ENCODE data around the gene REV1. TPM values are rescaled to one million over a fixed set of nuclear protein-coding genes. Genes with fewer than 3 reads are reported as not detected.

Gene REV1
- total and polyA plus RNA-seq, 2 donors (not counting 3 experiments of a cell fraction or from before 2014, with no cell fraction given) = 16.6 to 50.3 TPM

- no peaks in the 10 kb centered on the region for H3K79me2 ChIP-seq (ENCODE audit: control insufficient read depth, insufficient read depth, low read length)
- dilution Hi-C loops (cut with MboI; ENCODE audit: extremely low pct_ligation_motif_present, low sequenced_read_pairs) (no loop called here), intact Hi-C loops (cut with micrococcal nuclease) (no loop called here)
- BruUV-seq (replicated peaks) = no TSS peak
- H3K9ac ChIP-seq (replicated peaks; ENCODE audit: extremely low read depth, insufficient read depth, low read length) = no peak overlapping the region
- no peak overlapping the region for H3K4me3 ChIP-seq (replicated peaks in 1 of 3; ENCODE audit: insufficient read depth in 1 of 3, low read depth in 1 of 3, low read length in 3 of 3)
- DNase-seq (ENCODE audit: low read depth, low spot score) (no peak), FAIRE-seq (no peak)
- CTCF ChIA-PET = interaction anchor here (0.8 kb wide), 1 partner anchor 18 kb away, joined by 3 read pairs; no protein-coding TSS in a partner anchor
- no peaks in the 10 kb centered on the region for H3K4me1 ChIP-seq (ENCODE audit: control insufficient read depth, extremely low read depth, insufficient read depth, low read length)
- no peaks in the 10 kb centered on the region for H3K9me1 ChIP-seq (replicated peaks; ENCODE audit: control insufficient read depth, extremely low read depth, insufficient read depth, low read length)
- H3K9me3 ChIP-seq (replicated peaks; ENCODE audit: control insufficient read depth, insufficient read depth, low read length) = no peaks in the 10 kb centered on the region
- H3K4me2 ChIP-seq (ENCODE audit: insufficient read depth, low read length) = no peak overlapping the region
- H3K27me3 ChIP-seq (ENCODE audit: control insufficient read depth in 2 of 2, insufficient read depth in 2 of 2, low read length in 2 of 2) = no peaks in the 10 kb centered on the region
- H4K20me1 ChIP-seq (replicated peaks; ENCODE audit: control insufficient read depth, extremely low read depth, insufficient read depth, low read length) = no peaks in the 10 kb centered on the region
- POLR2A ChIA-PET = no interaction called here
- no peaks in the 10 kb centered on the region for H3K36me3 ChIP-seq (ENCODE audit: control insufficient read depth in 2 of 2, extremely low read depth in 1 of 2, insufficient read depth in 2 of 2, low read length in 2 of 2)
- no peak overlapping the region for H3K27ac ChIP-seq (ENCODE audit: insufficient read depth, low read depth, low read length)
- no peak overlapping the region for H2AFZ ChIP-seq (ENCODE audit: low read depth, low read length)
- TF ChIP-seq POLR2AphosphoS5 (IDR thresholded peaks at IDR 0.05; ENCODE audit: insufficient read depth, low read depth, low read length) (no peak), EZH2 (IDR thresholded peaks at IDR 0.05; ENCODE audit: borderline replicate concordance, low read depth, low read length, severe bottlenecking) (no peak), MAX (IDR thresholded peaks at IDR 0.05; ENCODE audit: insufficient read depth, insufficient read length) (no peak), MYC (IDR thresholded peaks at IDR 0.05; ENCODE audit: low read depth, low read length) (no peak), FOS (IDR thresholded peaks at IDR 0.05; ENCODE audit: borderline replicate concordance, insufficient read depth, low read length) (no peak), POLR2A (IDR thresholded peaks at IDR 0.05; ENCODE audit: low read depth, low read length) (no peak), GATA2 (IDR thresholded peaks at IDR 0.05; ENCODE audit: insufficient read depth, insufficient read length, low read depth, low read length) (no peak), CTCF (IDR thresholded peaks at IDR 0.05; ENCODE audit: extremely low read depth in 1 of 2, insufficient read depth in 1 of 2, low read depth in 1 of 2, low read length in 2 of 2) (no peak), JUN (IDR thresholded peaks at IDR 0.05; ENCODE audit: borderline replicate concordance, insufficient read depth, insufficient read length, low read depth) (no peak)
These were observed 48.2 kb upstream of the REV1 start for GRCh38 chr2:99537910-99538485.
